HL-60 (cell line): Measurements from ENCODE around the gene SKP2.

Experiments used
- GABPA ChIP-seq: IDR thresholded peaks from 2 replicates; pipeline ENCODE4 v1.6.1; 2012; ENCODE audit warnings: low read depth
- POLR2AphosphoS5 ChIP-seq: IDR thresholded peaks from 2 replicates; pipeline ENCODE4 v1.6.1; 2012; ENCODE audit warnings: low read depth
- REST ChIP-seq: IDR thresholded peaks from 2 replicates; pipeline ENCODE4 v1.6.1; 2012; ENCODE audit warnings: low read depth; ENCODE audit not compliant: insufficient replicate concordance
- TF ChIP-seq, protein P1 (sequence below): IDR thresholded peaks from one replicate; pipeline ENCODE4 v1.5.1; 2011; ENCODE audit warnings: low read length, control low read depth, inconsistent platforms; ENCODE audit not compliant: insufficient read depth

DNA sequence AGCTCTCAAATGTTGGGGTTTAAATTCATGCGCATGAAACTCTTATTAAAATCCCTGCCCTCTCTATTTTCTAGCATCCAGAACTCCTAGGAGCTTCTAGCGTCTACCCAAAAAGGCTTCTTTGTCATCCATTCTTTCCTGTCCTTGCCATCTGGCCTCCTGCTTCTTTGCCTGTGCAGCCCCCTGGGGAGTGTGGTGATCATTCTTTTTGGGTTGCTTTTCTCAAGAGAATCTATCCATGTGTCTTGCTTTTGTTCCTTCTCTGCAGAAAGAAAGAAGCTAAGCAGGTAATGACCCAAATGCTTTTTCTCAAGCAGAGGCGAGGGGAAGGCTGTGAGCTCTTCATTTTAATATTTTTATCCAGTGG, 26.6 kb downstream of the SKP2 start:
- TF ChIP-seq, protein P1, sequence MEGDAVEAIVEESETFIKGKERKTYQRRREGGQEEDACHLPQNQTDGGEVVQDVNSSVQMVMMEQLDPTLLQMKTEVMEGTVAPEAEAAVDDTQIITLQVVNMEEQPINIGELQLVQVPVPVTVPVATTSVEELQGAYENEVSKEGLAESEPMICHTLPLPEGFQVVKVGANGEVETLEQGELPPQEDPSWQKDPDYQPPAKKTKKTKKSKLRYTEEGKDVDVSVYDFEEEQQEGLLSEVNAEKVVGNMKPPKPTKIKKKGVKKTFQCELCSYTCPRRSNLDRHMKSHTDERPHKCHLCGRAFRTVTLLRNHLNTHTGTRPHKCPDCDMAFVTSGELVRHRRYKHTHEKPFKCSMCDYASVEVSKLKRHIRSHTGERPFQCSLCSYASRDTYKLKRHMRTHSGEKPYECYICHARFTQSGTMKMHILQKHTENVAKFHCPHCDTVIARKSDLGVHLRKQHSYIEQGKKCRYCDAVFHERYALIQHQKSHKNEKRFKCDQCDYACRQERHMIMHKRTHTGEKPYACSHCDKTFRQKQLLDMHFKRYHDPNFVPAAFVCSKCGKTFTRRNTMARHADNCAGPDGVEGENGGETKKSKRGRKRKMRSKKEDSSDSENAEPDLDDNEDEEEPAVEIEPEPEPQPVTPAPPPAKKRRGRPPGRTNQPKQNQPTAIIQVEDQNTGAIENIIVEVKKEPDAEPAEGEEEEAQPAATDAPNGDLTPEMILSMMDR, result no peak
- no peak for TF ChIP-seq POLR2AphosphoS5
- TF ChIP-seq REST, result no peak
- TF ChIP-seq GABPA, result no peak
